Stimulated activated naive CD8-positive, alpha-beta T cell treated with anti-CD3 and anti-CD28 coated beads, Interleukin-15, Interleukin-2, amounts not matched to agents 100 ng/mL and 50 ng/mL, for 24 hours (primary cell): ENCODE measurements around the gene RBP4.

Source experiments
- H3K27ac Mint-ChIP-seq: one replicate; pipeline ENCODE4 v1.8.0; 2021; ENCODE audit warnings: mild to moderate bottlenecking, mixed read lengths
- H3K27me3 Mint-ChIP-seq: one replicate; pipeline ENCODE4 v1.8.0; 2021; ENCODE audit warnings: mixed read lengths
- H3K36me3 Mint-ChIP-seq: one replicate; pipeline ENCODE4 v1.8.0; 2021; ENCODE audit warnings: low read depth, mixed read lengths
- H3K4me1 Mint-ChIP-seq: one replicate; pipeline ENCODE4 v1.8.0; 2021; ENCODE audit warnings: low read depth, mixed read lengths
- H3K4me3 Mint-ChIP-seq: one replicate; pipeline ENCODE4 v1.8.0; 2021; ENCODE audit warnings: mild to moderate bottlenecking, mixed read lengths
- H3K9me3 Mint-ChIP-seq: one replicate; pipeline ENCODE4 v1.8.0; 2021; ENCODE audit warnings: mixed read lengths

The RBP4 gene

GRCh38 chr10:93601774-93602162 is 733 bp upstream of the RBP4 start:
- Mint-ChIP-seq H3K4me3 (no peak overlapping the region), H3K27me3 (peaks cover 50% of the 10 kb centered on the region), H3K27ac (no peak overlapping the region), H3K4me1 (no peaks in the 10 kb centered on the region), H3K36me3 (no peaks in the 10 kb centered on the region), H3K9me3 (no peaks in the 10 kb centered on the region)

- H3K27me3 Mint-ChIP-seq = peaks cover 48% of the 10 kb centered on the region
- H3K4me1 Mint-ChIP-seq = no peaks in the 10 kb centered on the region
- H3K36me3 Mint-ChIP-seq = no peaks in the 10 kb centered on the region
- H3K4me3 Mint-ChIP-seq = no peak overlapping the region
- no peak overlapping the region for H3K27ac Mint-ChIP-seq
- H3K9me3 Mint-ChIP-seq = no peaks in the 10 kb centered on the region
Observed at GRCh38 chr10:93600446-93601145, 439 bp downstream of the RBP4 start.

GRCh38 chr10:93599778-93600177 is 1.3 kb downstream of the RBP4 start:
- Mint-ChIP-seq H3K9me3 (no peaks in the 10 kb centered on the region), H3K27me3 (peaks cover 44% of the 10 kb centered on the region), H3K36me3 (no peaks in the 10 kb centered on the region), H3K4me3 (no peak overlapping the region), H3K4me1 (no peaks in the 10 kb centered on the region), H3K27ac (no peak overlapping the region)

- H3K4me1 Mint-ChIP-seq = no peaks in the 10 kb centered on the region
- H3K27ac Mint-ChIP-seq = no peak overlapping the region
- H3K27me3 Mint-ChIP-seq = peaks cover 40% of the 10 kb centered on the region
- H3K4me3 Mint-ChIP-seq = no peak overlapping the region
- H3K36me3 Mint-ChIP-seq = no peaks in the 10 kb centered on the region
- H3K9me3 Mint-ChIP-seq = no peaks in the 10 kb centered on the region
Observed at GRCh38 chr10:93599335-93599734, 1.7 kb downstream of the RBP4 start.

- Mint-ChIP-seq H3K4me3 (no peak overlapping the region), H3K4me1 (no peaks in the 10 kb centered on the region), H3K27ac (no peak overlapping the region), H3K27me3 (peaks cover 29% of the 10 kb centered on the region), H3K9me3 (no peaks in the 10 kb centered on the region), H3K36me3 (no peaks in the 10 kb centered on the region)
Observed at GRCh38 chr10:93598157-93598556, 2.9 kb downstream of the RBP4 start.

GRCh38 chr10:93597075-93597599 is 3.9 kb downstream of the RBP4 start:
- H3K27me3 Mint-ChIP-seq = peaks cover 20% of the 10 kb centered on the region

GRCh38 chr10:93596539-93596938 is 4.5 kb downstream of the RBP4 start:
- Mint-ChIP-seq H3K4me1 (no peaks in the 10 kb centered on the region), H3K9me3 (no peaks in the 10 kb centered on the region), H3K4me3 (no peak overlapping the region)

More at GRCh38 chr10:93597075-93597599, 3.9 kb downstream of the RBP4 start:
- Mint-ChIP-seq H3K4me1 (no peaks in the 10 kb centered on the region), H3K4me3 (no peak overlapping the region), H3K36me3 (no peaks in the 10 kb centered on the region), H3K27ac (no peak overlapping the region), H3K9me3 (no peaks in the 10 kb centered on the region)

GRCh38 chr10:93595378-93596161 is 5.5 kb downstream of the RBP4 start:
- peaks cover 12% of the 10 kb centered on the region for H3K27me3 Mint-ChIP-seq
- no peaks in the 10 kb centered on the region for H3K36me3 Mint-ChIP-seq
- H3K4me1 Mint-ChIP-seq = no peaks in the 10 kb centered on the region
- H3K4me3 Mint-ChIP-seq = no peak overlapping the region
- H3K9me3 Mint-ChIP-seq = no peaks in the 10 kb centered on the region
- no peak overlapping the region for H3K27ac Mint-ChIP-seq

More at GRCh38 chr10:93596539-93596938, 4.5 kb downstream of the RBP4 start:
- peaks cover 14% of the 10 kb centered on the region for H3K27me3 Mint-ChIP-seq
- H3K27ac Mint-ChIP-seq = no peak overlapping the region
- no peaks in the 10 kb centered on the region for H3K36me3 Mint-ChIP-seq

- no peak overlapping the region for H3K27ac Mint-ChIP-seq
- H3K4me1 Mint-ChIP-seq = no peaks in the 10 kb centered on the region
Observed at GRCh38 chr10:93594518-93594917, 6.5 kb downstream of the RBP4 start.

GRCh38 chr10:93593749-93594148 is 7.3 kb downstream of the RBP4 start:
- Mint-ChIP-seq H3K27ac (no peak overlapping the region), H3K4me3 (no peak overlapping the region), H3K9me3 (no peaks in the 10 kb centered on the region), H3K4me1 (no peaks in the 10 kb centered on the region), H3K27me3 (no peaks in the 10 kb centered on the region), H3K36me3 (no peaks in the 10 kb centered on the region)

More at GRCh38 chr10:93594518-93594917, 6.5 kb downstream of the RBP4 start:
- Mint-ChIP-seq H3K9me3 (no peaks in the 10 kb centered on the region), H3K27me3 (peaks cover 4% of the 10 kb centered on the region), H3K4me3 (no peak overlapping the region), H3K36me3 (no peaks in the 10 kb centered on the region)

GRCh38 chr10:93593254-93593653 is 7.8 kb downstream of the RBP4 start:
- no peak overlapping the region for H3K4me3 Mint-ChIP-seq
- no peaks in the 10 kb centered on the region for H3K4me1 Mint-ChIP-seq
- H3K9me3 Mint-ChIP-seq = no peaks in the 10 kb centered on the region
- H3K27me3 Mint-ChIP-seq = no peaks in the 10 kb centered on the region
- no peaks in the 10 kb centered on the region for H3K36me3 Mint-ChIP-seq
- H3K27ac Mint-ChIP-seq = no peak overlapping the region

GRCh38 chr10:93591065-93591808 is 9.8 kb downstream of the RBP4 start:
- Mint-ChIP-seq H3K4me1 (no peaks in the 10 kb centered on the region), H3K27ac (no peak overlapping the region), H3K4me3 (no peak overlapping the region), H3K36me3 (no peaks in the 10 kb centered on the region), H3K9me3 (no peaks in the 10 kb centered on the region), H3K27me3 (no peaks in the 10 kb centered on the region)

- Mint-ChIP-seq H3K27ac (no peak overlapping the region), H3K4me1 (no peaks in the 10 kb centered on the region), H3K27me3 (no peaks in the 10 kb centered on the region), H3K36me3 (no peaks in the 10 kb centered on the region), H3K9me3 (no peaks in the 10 kb centered on the region), H3K4me3 (no peak overlapping the region)
Observed at GRCh38 chr10:93590638-93591037, 10.4 kb downstream of the RBP4 start.

- Mint-ChIP-seq H3K9me3 (no peaks in the 10 kb centered on the region), H3K4me1 (no peaks in the 10 kb centered on the region), H3K4me3 (no peak overlapping the region), H3K27ac (no peak overlapping the region), H3K36me3 (no peaks in the 10 kb centered on the region), H3K27me3 (peaks cover 2% of the 10 kb centered on the region)
Observed at GRCh38 chr10:93589648-93590562, 11.1 kb downstream of the RBP4 start.
